ENCODE data around the gene SFMBT2.

- TF ChIP-seq CTCF (IDR thresholded peaks at IDR 0.05) (no peak), POLR2A (IDR thresholded peaks at IDR 0.05) (no peak)
Measured at GRCh38 chr10:7406712-7407333, 4.0 kb downstream of the SFMBT2 start.
